H9 (cell line): Measurements from ENCODE around the gene MYT1. TPM values are rescaled to one million over a fixed set of nuclear protein-coding genes. Genes with fewer than 3 reads are reported as not detected.
A peak's percentile ranks its signal among the peaks of the same experiment; 100 is the strongest.

ENCODE experiments used
- DNase-seq: peaks from one replicate; pipeline ENCODE4 v3.0.0-alpha.2; 2017
- H2AFZ ChIP-seq: one replicate; pipeline ENCODE4 v1.6.1; 2013; ENCODE audit warnings: mild to moderate bottlenecking, low read length, control low read depth, moderate library complexity
- H2AK5ac ChIP-seq: 2 replicates; pipeline ENCODE4 v1.6.1; 2013; ENCODE audit warnings: low read length, control low read depth, mixed read lengths; ENCODE audit not compliant: insufficient read length
- H2BK120ac ChIP-seq: one replicate; pipeline ENCODE4 v1.6.1; 2013; ENCODE audit warnings: low read depth, mild to moderate bottlenecking, low read length, control low read depth, inconsistent platforms; ENCODE audit not compliant: poor library complexity, severe bottlenecking
- H2BK12ac ChIP-seq: 2 replicates; pipeline ENCODE4 v1.6.1; 2013; ENCODE audit warnings: low read length, control low read depth, mixed read lengths, low read depth; ENCODE audit not compliant: insufficient read length
- H2BK15ac ChIP-seq: 2 replicates; pipeline ENCODE4 v1.6.1; 2013; ENCODE audit warnings: low read depth, low read length, control low read depth
- H2BK20ac ChIP-seq: one replicate; pipeline ENCODE4 v1.6.1; 2013; ENCODE audit warnings: low read depth, mild to moderate bottlenecking, low read length, control low read depth, inconsistent platforms; ENCODE audit not compliant: poor library complexity, severe bottlenecking
- H2BK5ac ChIP-seq: 2 replicates; pipeline ENCODE4 v1.6.1; 2013; ENCODE audit warnings: low read length, control low read depth, mixed read lengths; ENCODE audit not compliant: insufficient read length
- H3K14ac ChIP-seq: 2 replicates; pipeline ENCODE4 v1.6.1; 2013; ENCODE audit warnings: low read length, control low read depth; ENCODE audit not compliant: insufficient read depth
- H3K18ac ChIP-seq: 2 replicates; pipeline ENCODE4 v1.6.1; 2013; ENCODE audit warnings: low read depth, mild to moderate bottlenecking, mixed read lengths, low read length, control low read depth; ENCODE audit not compliant: insufficient read length
- H3K23ac ChIP-seq: 2 replicates; pipeline ENCODE4 v1.6.1; 2013; ENCODE audit warnings: low read length, control low read depth, mixed read lengths, low read depth; ENCODE audit not compliant: insufficient read length
- H3K23me2 ChIP-seq: 2 replicates; pipeline ENCODE4 v1.6.1; 2013; ENCODE audit warnings: low read depth, mild to moderate bottlenecking, mixed read lengths, low read length, control low read depth; ENCODE audit not compliant: insufficient read length, poor library complexity, severe bottlenecking
- H3K27ac ChIP-seq: 2 replicates; pipeline ENCODE4 v1.5.1; 2013; ENCODE audit warnings: low read length, control low read depth, mixed read lengths, low read depth; ENCODE audit not compliant: insufficient read length
- H3K27me3 ChIP-seq: 2 replicates; pipeline ENCODE4 v1.6.1; 2013; ENCODE audit warnings: low read length, control low read depth, inconsistent platforms; ENCODE audit not compliant: insufficient read depth
- H3K4ac ChIP-seq: 2 replicates; pipeline ENCODE4 v1.6.1; 2013; ENCODE audit warnings: low read depth, mild to moderate bottlenecking, control low read depth, inconsistent platforms, low read length, moderate library complexity
- H3K4me1 ChIP-seq: 2 replicates; pipeline ENCODE4 v1.6.1; 2013; ENCODE audit warnings: low read length, control low read depth, inconsistent platforms; ENCODE audit not compliant: insufficient read depth
- H3K4me2 ChIP-seq: 2 replicates; pipeline ENCODE4 v1.6.1; 2013; ENCODE audit warnings: low read length, control low read depth, mixed read lengths; ENCODE audit not compliant: insufficient read length, insufficient read depth
- H3K56ac ChIP-seq: 2 replicates; pipeline ENCODE4 v1.6.1; 2013; ENCODE audit warnings: low read depth, mild to moderate bottlenecking, mixed read lengths, low read length, control low read depth; ENCODE audit not compliant: insufficient read length
- H3K79me1 ChIP-seq: 2 replicates; pipeline ENCODE4 v1.6.1; 2013; ENCODE audit warnings: low read depth, mild to moderate bottlenecking, moderate library complexity, low read length, control low read depth, inconsistent platforms; ENCODE audit not compliant: insufficient read depth, poor library complexity, severe bottlenecking
- H3K79me2 ChIP-seq: 2 replicates; pipeline ENCODE4 v1.6.1; 2013; ENCODE audit warnings: low read length, control low read depth, inconsistent platforms; ENCODE audit not compliant: insufficient read depth
- H3K9ac ChIP-seq: 2 replicates; pipeline ENCODE4 v1.6.1; 2013; ENCODE audit warnings: low read length, control low read depth, mixed read lengths; ENCODE audit not compliant: insufficient read length; ENCODE audit errors: extremely low read depth
- H3K9me3 ChIP-seq: one replicate; pipeline ENCODE4 v1.6.1; 2013; ENCODE audit warnings: low read depth, low read length, inconsistent platforms; ENCODE audit not compliant: control insufficient read depth
- H3T11ph ChIP-seq: one replicate; pipeline ENCODE4 v1.6.1; 2013; ENCODE audit warnings: mild to moderate bottlenecking, low read length, control low read depth, inconsistent platforms
- H4K20me1 ChIP-seq: one replicate; pipeline ENCODE4 v1.6.1; 2013; ENCODE audit not compliant: control insufficient read depth, insufficient read length, insufficient read depth
- H4K5ac ChIP-seq: 2 replicates; pipeline ENCODE4 v1.6.1; 2013; ENCODE audit warnings: low read depth, mild to moderate bottlenecking, mixed read lengths, low read length, control low read depth; ENCODE audit not compliant: insufficient read length
- H4K8ac ChIP-seq: replicated peaks from 2 replicates; pipeline ENCODE4 v1.6.1; 2013; ENCODE audit warnings: low read length, control low read depth, mixed read lengths, low read depth; ENCODE audit not compliant: insufficient read length
- H4K91ac ChIP-seq: 2 replicates; pipeline ENCODE4 v1.6.1; 2013; ENCODE audit warnings: low read depth, mild to moderate bottlenecking, moderate library complexity, mixed read lengths, low read length, control low read depth; ENCODE audit not compliant: insufficient read length
- H3K27ac Mint-ChIP-seq, 3 experiments: 2 replicates in 2 of 3; 3 replicates in 1 of 3; pipeline ENCODE4 v1.8.0; 2020 to 2021; ENCODE audit warnings: mixed read lengths in 3 of 3, mild to moderate bottlenecking in 1 of 3, moderate library complexity in 1 of 3
- H3K27me3 Mint-ChIP-seq: 2 replicates; pipeline ENCODE4 v1.8.0; 2021; ENCODE audit warnings: low read depth, mild to moderate bottlenecking, moderate library complexity, mixed read lengths
- H3K36me3 Mint-ChIP-seq, 3 experiments: 2 replicates in 2 of 3; 3 replicates in 1 of 3; pipeline ENCODE4 v1.8.0; 2020 to 2021; ENCODE audit warnings: low read depth in 3 of 3, mixed read lengths in 3 of 3; ENCODE audit not compliant: insufficient read depth in 1 of 3
- H3K4me1 Mint-ChIP-seq, 2 experiments: 2 replicates each; pipeline ENCODE4 v1.8.0; 2020; ENCODE audit warnings: mixed read lengths in 2 of 2
- H3K4me3 Mint-ChIP-seq, 2 experiments: 2 replicates in 1 of 2; 3 replicates in 1 of 2; pipeline ENCODE4 v1.8.0; 2020 to 2021; ENCODE audit warnings: mild to moderate bottlenecking in 2 of 2, mixed read lengths in 2 of 2, moderate library complexity in 1 of 2
- H3K9me3 Mint-ChIP-seq, 2 experiments: 2 replicates in 1 of 2; 3 replicates in 1 of 2; pipeline ENCODE4 v1.8.0; 2020; ENCODE audit warnings: mild to moderate bottlenecking in 2 of 2, mixed read lengths in 2 of 2, moderate library complexity in 1 of 2
- CTCF ChIP-seq: fragments of 200-600 bp; sonication (generic); conservative IDR thresholded peaks from 3 replicates; pipeline ENCODE4 v1.8.0; 2021; ENCODE audit warnings: antibody characterized with exemption, mild to moderate bottlenecking
- WGBS: extraction: QIAGEN DNeasy Blood & Tissue Kit; methylation state at CpG from one replicate; pipeline ENCODE4 v1.1.7; 2013; ENCODE audit warnings: missing lambda C conversion rate, low lambda C conversion rate, mixed read lengths; ENCODE audit not compliant: insufficient read length; ENCODE audit errors: extremely low coverage; 5-methylcytosine and 5-hydroxymethylcytosine counted together
- total RNA-seq: library from RNA; stranded (reverse); gene quantifications from 2 replicates; pipeline ENCODE4 v1.2.1, GENCODE V29; 2021

The MYT1 gene
- total RNA-seq, 1 experiment from 2014 or later: 0.79 TPM

GRCh38 chr20:64176971-64177370 is 12.7 kb downstream of the MYT1 start:
- Histone ChIP-seq H3K18ac (no peak overlapping the region), H3K79me1 (no peaks in the 10 kb centered on the region), H2AK5ac (no peak overlapping the region), H2BK5ac (no peak overlapping the region), H3K14ac (no peak overlapping the region), H4K8ac (no peak overlapping the region), H3T11ph (no peak overlapping the region), H3K56ac (no peak overlapping the region), H3K27ac (no peak overlapping the region), H3K79me2 (no peaks in the 10 kb centered on the region), H3K4me2 (peak overlapping the region; percentile 38), H4K20me1 (no peaks in the 10 kb centered on the region), H3K4me1 (peaks cover 2% of the 10 kb centered on the region; the same call in 1 of the 2 replicates), H3K27me3 (no peaks in the 10 kb centered on the region; the same call in 1 of the 2 replicates), H2AFZ (no peak overlapping the region), H4K91ac (no peak overlapping the region), H3K23ac (no peak overlapping the region), H2BK20ac (no peak overlapping the region), H3K4ac (no peak overlapping the region), H3K9me3 (no peaks in the 10 kb centered on the region), H2BK15ac (no peak overlapping the region), H2BK12ac (no peak overlapping the region), H3K23me2 (no peaks in the 10 kb centered on the region), H4K5ac (no peak overlapping the region), H2BK120ac (no peak overlapping the region), H3K9ac (no peak overlapping the region)
- Mint-ChIP-seq H3K4me1 (peaks cover 20 to 25% of the 10 kb centered on the region in 2 experiments), H3K27ac (peak overlapping the region in 2 of 3 experiments; percentile 76 to 89; a peak in 2 of 7 replicates), H3K4me3 (peak overlapping the region; percentile 35 to 71), H3K9me3 (peaks cover 5 to 7% of the 10 kb centered on the region in 2 experiments), H3K36me3 (peaks cover 4 to 10% (median 5%) of the 10 kb centered on the region in 3 experiments; a peak in 4 of 7 replicates), H3K27me3 (peaks cover 44% of the 10 kb centered on the region)
- TF ChIP-seq CTCF: no peak
- WGBS: no CpG with 5 or more reads among the region's 2 CpGs
- DNase-seq: no peak
